TTC549 (cell line): ENCODE results near the gene AMOTL1.
"Not testable (repeated sequence)": the region's sequence is repeated elsewhere in the genome, so short reads cannot be mapped to it uniquely, and the experiment has no call there.

Experiments
- FAIRE-seq: peaks from 2 replicates; lab custom pipeline; 2012; peaks lifted over from hg19 to GRCh38; lab: Jason Lieb, UNC

AMOTL1 gene

DNA sequence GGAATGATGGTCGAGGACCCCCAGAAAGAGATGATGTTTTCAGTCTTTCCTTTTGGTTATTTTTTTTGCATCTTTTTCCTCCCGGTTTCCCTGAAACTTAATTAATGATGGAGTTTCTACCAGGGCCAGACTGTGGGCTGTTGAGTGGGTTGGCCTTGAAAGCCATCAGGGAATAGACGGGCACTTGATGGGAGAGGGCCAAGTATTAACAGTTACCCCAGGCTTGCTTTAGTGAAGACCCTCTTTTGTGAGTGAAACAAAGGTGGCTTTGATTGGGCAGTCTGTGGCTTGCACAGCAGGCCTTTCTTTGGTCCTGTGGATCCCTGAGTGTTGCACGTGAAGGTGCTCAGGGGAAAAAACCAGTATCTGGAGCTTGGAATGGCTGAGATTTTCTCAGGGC is 56.9 kb downstream of the AMOTL1 start:
- FAIRE-seq = no peak

DNA sequence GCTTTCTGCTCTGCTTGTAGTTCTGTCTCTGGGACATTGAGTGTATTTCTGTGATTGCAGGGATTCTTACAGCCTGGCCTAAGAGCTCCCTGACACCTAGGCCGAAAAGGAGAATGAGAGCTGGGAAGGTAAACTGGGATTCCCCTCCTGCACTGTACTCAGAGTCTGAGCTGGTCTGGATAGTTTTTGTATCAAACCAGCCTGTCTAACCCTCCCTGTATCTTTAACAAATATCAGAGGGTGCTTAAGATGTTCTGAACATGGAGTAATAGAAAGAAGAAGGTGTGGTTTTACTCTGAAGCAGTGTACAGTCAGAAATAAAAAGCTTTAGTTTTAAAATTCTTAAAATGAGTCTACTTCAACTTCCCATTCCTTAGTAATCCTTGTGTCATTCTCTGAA is 57.3 kb downstream of the AMOTL1 start:
- no peak for FAIRE-seq

DNA sequence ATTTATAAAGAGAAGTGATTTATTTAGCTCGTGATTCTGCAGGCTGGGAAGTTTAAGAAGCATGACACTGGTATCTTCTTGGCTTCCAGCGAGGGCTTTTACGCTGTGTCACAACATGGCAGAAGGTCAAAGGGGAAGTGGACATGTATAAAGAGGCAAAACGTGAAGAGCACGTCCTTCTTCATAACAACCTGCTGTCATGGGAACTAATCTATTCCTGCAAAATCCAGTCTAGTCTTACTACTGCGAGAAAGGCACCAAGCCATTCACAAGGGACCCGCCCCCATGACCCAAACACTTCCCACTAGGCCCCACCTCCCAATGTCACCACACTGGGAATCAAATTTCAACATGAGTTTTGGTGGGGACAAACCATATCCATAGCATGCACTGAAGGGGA is 58.3 kb downstream of the AMOTL1 start:
- FAIRE-seq = no peak

DNA sequence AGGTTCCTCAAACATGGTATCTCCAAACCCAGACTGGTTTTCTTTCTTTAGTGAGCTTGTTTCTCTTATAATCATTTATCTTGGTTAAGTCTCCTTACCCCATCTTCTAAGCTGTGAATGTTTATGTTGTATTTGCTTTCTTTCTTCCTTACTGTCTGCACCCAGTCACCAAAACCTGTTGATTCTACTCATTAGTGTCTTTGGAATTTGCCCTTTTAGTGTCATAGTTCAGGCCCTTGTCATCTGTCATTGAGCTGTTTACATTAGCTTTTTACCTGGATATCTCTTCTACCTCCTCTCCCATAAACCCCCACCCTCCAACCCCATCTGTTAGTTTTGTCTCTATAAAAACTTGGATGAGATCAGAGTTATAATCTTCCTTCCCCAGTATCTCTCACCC is 59.9 kb downstream of the AMOTL1 start:
- FAIRE-seq = no peak

DNA sequence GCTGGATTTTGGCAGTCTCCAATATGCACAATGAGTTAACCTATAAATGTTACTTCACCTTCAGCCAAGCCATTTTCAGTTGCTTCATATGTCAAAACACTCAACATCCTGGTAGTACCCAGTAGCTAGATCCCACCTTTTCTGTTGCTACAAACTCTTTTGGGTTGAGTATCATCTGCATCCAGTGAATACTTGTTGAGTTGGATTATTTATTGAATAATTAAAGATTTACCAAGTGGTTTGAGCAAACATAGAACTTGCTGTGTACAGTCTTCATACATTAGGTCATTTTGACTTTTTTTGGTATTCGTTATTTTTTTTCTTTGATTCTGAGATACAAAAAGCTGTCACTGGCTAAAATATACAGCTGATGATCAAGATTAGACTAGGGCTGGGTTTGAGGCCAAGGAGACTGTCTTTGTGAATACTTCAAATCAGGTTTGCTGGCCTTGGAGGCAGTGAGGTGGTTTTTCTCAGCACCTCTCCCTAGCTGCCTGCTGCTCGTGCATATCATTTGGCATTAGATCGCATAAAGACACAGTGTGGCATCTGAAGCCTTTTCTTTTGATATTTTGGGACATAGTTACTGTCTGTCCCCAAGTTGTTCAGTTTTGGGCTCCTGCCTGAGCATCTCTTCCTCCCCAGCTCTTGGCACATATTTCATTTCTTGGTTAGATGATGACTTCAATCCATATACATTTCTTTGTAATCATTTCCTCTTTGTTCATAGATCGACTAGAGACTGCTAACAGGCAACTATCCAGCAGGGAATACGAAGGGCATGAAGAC is 62.8 kb downstream of the AMOTL1 start:
- FAIRE-seq = no peak

DNA sequence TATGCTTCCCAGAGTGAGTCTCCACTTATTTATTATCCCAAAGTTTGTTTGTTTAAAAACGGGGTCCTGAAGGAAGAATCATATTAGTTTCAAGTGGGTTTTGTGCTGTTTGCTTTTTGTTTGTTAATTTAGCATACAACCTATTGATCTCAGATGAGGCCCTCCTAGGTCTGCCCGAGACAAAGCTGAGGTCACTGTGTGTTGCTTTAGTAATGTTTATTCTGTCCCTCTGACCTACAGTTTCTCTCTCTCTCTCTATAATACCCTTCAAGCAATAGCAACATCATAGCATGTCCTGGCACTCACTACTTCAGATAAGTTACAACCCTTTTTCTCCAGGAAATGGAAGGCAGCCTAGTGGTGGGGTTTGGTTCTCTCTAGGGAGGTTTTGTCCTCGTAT is 63.4 kb downstream of the AMOTL1 start:
- no peak for FAIRE-seq

DNA sequence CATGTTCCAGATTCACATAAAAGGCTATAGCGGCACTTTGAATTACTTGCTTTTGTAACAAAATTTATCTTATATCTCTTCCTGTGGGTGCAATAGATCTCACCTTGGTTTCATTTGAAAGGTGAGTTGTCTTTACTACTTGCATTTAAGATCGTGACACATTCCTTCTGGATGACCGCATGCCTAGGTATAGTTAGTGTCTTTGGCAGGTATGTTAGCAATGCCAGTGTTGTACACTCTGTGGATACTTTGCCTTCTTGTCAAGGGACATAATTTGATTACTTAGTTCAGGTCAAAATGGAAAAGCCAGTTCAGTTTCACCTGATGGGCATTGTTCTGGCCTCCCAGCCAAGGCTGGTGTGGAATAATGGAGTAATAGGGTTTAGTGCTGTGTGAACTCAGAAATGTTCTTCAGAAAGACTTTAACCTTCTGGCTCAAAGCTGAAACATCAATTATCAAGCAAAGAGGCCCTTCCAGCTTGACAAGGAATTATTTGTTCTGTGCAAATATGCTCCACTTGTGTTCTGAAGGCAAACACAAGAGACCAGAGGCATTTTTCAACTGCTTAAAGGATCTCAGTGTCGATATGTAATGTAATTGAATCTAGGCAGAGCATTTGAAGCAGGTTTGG is 64.6 kb downstream of the AMOTL1 start:
- FAIRE-seq = no peak

DNA sequence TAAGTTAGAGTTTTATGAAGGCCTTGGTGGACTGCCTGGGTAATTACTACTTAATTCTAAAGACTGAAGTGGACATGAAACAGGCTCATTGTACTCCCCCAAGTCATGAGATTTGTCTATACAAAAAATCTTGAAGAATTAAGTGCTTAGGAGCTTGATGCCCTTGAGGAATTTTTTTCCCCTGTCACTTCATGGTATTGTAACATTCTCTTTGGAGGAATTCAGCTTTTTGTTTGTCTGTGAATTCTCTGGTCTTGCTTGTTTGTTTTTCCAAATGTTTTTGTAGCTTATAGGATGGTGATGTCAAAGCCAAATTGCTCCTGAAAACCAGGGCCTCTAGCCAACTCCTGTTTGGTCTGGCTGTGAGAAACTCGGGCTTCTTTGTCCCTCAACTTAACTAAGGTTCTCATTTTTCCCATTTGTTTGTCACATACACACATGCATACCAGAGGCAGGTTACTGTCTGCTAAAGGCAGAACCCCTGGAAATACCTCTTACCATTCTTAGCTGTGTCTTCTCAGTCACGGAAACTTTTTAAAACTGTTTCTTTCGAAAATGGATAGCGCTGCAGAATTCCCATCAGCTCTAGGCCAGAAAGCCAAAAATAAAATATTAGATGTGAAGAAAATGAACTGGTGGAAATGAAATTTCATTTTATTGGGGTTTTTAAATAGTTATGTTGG is 66.9 kb downstream of the AMOTL1 start:
- FAIRE-seq = no peak

DNA sequence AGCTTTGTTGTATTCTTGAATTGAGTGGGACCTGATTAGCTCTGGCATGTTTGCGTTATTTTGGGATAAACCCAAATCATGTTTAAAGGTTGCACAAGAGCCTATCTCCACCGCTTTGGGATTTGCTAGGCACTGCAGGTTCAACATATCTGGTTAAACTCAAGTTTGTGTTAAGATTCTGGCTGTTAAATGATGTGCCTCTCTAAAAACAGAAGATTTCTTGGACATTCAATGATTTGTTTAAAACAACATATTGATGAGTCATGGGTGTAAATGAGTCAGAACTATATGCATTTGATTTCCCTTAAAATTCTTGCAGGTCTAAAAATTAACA is 67.4 kb downstream of the AMOTL1 start:
- no peak for FAIRE-seq

DNA sequence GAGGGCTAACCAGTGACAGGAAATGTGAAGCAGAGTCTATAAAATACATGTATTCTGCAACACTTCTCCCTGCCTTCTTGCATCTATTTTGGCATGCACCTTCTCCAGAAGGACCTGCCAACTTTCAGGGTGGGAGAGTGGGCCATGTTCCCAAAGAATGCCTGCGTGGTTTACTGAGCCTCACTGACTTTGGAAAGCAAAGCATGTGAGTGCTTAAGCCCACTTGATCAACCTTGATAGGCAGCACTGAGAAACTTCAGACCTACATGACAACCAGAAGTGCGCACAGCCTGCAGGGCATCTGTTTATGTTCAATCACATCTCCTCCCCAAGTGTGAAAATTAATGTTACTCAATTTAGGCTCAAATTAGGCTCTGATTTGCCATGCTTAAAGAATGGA is 69.2 kb downstream of the AMOTL1 start:
- no peak for FAIRE-seq

DNA sequence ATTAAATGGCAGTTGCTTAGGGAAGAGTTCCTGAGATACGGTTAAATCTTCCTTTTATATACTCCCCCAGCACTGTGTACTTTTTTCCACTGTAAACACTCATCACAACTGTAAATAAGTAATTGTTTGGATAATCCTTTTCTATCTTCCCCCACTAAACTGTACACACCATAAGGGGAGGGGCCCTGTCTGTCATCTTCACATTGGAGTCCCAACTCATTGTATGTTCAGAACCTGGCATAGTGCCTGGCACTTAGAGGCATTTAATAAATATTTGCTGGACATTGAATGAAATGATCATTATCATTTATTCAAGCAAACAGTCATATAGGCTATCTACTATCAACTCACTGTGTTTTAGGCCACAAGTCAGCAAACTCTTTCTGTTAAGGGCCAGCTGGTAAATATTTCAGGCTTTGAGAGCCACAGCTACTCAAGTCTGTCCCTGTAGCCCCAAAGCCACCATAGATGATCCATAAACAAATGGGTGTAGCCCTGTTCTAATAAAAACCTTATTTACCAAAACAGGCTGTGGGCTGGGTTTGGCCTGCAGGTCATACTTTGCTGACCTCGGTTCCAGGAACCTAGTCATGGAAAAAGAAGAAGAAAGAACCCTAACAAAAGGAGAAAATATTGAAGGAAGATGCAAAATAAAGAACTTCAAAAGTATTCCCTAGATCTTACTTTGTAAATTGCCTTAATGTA is 70.0 kb downstream of the AMOTL1 start:
- no peak for FAIRE-seq

DNA sequence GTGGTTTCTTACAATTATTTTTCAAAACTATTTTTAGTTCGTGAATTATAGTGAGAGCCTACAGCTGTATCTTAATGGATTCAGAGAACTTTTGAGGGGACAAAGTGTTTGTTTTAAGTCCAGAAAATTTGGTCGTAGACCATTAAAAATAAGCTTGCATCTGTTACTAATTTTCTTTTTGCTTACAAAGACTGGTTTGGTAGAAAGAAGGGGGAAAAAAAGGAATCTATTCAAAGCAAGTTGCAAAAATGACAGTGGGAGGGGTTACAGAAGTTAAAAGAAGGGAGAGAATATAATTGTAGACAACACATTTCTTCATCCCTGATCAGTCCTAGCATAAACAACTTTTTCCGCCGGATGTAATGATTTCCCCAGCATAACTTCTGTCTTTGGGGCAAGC is 72.1 kb downstream of the AMOTL1 start:
- FAIRE-seq = no peak

DNA sequence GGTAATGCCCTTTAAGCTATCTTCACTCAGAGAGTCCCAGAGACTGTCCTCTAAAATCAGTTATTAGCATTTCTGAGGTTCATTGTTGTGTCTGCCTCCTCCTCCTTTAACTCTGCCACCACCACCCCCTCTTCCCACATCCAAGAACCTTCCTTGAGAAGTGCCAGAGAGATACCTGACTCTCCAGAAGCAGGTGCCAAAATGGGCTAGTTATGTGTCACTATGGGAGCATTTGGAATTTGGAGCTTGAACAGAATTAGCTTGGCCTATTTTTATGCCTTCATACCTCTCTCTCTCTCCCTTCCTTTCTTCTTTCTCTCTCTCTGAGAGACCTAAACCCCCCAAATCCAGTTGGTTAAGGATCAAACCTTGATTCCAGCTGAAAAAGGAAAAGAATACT is 75.9 kb downstream of the AMOTL1 start:
- no peak for FAIRE-seq

DNA sequence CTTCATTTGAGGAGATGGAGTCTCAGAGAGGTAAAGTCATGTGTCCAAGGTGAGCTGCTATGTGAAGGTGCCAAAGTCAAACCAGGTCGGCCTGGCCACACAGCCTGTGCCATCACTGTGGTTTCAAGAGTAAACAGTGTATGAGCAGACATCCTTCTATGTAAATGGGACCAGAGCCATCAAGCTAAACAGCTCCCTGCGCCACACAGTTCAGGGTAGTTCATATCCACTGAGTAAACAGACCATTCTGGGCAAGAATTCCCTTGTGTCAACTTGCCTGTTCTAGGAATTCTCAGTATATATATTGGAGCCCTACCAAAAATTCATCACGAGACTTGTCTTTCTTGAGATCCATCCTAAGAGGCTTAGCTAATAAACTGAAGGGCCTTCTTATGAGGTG is 77.5 kb downstream of the AMOTL1 start:
- no peak for FAIRE-seq

DNA sequence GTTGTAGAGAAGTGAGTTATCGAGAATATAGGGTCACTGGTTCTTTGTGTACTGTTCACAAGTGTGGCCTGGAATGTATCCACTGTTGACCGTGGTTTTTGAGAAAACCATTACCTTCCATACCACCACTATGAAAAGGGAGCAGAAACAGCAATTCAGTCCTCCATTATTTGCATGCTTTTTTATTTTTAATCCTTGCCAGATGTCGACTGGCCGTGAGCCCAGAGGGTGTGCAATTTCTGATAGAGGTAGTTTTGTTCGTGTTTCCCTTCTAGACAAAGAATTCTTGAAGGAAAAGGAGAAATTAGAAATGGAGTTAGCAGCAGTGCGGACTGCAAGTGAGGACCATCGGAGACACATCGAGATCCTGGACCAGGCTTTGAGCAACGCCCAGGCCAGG is 81.7 kb downstream of the AMOTL1 start:
- FAIRE-seq = no peak

DNA sequence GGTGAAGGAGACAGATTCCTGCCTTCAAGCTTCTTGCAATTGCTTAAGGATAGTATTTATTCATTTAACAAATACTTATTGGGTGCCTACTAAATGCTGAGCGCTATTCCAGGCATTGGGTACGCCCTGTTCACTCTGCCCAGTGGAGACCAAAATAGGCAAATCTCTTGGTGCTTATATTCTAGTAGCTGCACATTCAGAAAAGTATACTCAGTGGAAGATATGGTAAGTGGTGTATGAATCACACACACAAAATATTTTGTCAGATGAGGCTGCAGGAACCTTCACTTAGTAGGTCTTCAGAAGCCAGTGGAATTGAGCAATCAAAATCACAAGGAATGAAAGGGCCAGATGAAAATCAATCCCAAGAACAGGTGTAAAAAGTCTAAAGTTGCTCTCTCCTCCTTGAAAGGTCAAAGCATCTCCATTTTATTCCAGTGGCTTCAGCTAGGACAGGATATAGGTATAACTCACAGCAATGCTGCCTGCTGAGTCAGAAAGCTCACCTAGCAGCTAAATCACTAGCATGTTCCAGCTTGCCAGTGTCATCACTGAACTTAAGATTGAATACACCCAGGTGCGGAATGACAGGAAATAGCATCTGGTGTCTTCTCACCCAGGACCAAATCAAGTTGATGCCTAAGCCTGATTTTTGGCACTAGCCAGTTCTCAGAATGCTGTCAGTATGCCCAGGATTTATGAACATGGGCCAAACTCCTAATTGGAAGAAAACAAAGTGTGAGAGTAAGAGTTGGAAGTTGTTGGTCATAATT is 83.9 kb downstream of the AMOTL1 start:
- FAIRE-seq = no peak

DNA sequence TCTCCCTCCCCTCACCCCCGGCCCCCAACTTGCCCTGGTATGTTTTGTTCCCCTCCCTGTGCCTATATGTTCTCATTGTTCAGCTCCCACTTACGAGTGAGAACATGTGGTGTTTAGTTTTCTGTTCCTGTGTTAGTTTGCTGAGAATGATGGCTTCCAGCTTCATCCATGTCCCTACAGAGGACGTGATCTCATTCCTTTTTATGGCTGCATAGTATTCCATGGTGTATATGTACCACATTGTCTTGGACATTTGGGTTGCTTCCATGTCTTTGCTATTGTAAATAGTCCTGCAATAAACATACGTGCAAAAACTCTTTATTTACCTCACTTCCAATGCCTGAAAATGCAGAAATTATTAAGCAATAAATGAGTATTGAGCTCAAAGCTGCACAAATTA is 85.1 kb downstream of the AMOTL1 start:
- not testable (repeated sequence) for FAIRE-seq

DNA sequence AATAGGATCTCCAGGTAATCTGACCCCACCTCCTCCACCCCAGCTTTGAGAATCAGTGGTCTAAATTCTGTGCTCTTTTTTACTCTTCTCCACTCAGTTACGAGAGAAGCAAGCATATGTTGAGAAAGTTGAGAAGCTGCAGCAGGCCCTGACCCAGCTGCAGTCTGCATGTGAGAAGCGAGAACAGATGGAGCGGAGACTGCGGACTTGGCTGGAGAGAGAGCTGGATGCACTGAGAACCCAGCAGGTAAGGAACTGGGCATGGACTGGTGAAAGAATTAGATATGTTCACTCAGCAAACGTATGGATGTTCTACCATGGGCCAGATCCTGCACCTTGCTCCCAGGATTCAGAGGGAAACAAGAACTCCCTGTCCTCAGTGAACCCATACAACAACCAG is 85.7 kb downstream of the AMOTL1 start:
- FAIRE-seq = no peak

DNA sequence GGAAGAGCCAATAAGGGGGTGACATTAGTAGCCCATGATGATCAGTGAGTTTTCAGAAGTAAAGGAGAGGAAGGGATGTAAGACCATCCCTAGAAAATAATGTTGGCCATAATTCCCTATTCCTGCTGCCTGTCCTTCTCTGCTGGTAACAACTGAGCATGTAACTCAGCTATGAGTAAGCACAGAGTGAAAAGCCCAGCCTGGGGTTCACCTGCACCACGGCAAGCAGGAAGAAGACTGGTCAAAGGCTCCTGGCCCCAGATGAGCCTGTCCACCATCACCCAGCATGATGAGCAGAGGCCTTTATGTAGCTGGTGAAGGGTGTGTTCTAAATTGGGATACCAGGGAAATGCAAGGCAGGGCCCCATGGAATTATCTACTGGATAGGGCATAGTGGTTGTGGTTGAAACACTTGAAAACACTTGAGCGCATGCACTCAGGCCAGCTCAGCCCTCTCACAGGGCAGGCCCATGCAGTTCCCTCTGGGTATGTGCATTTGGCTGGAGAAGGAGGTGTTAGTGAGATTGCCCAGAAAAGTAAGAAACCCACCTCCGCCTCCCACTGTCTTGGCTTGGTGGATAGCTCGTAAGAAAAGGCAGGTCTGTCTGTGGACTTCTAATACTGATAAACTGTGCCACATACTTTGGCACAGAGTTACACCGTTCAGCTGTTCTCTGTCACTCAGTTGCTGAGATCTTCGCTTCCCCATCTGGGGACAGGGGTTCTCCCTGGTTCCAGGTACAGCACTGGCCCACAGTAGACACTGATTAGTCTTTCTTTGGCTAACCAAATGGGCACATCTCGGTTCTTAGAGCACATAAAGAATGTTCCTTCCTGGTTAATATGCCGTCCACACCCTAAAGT is 86.8 kb downstream of the AMOTL1 start:
- no peak for FAIRE-seq

DNA sequence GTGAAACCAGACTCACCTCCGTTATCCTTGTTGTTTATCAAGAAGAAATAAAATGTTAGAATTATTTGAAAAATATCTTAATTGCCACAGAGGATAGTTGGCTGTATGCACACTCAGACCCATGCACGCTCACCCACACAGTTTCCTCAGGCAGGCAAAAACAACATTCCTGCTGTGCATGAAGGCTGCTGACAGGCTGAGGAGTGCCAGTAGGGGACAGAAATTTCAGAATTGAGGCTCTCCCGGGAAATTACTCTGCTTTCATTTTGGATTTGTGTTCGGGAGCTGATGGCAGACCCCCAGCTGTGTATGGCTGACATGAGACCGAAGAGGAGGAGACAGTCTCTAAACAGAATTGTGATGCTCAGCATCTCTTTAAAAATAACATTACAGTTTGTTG is 87.5 kb downstream of the AMOTL1 start:
- FAIRE-seq = no peak

DNA sequence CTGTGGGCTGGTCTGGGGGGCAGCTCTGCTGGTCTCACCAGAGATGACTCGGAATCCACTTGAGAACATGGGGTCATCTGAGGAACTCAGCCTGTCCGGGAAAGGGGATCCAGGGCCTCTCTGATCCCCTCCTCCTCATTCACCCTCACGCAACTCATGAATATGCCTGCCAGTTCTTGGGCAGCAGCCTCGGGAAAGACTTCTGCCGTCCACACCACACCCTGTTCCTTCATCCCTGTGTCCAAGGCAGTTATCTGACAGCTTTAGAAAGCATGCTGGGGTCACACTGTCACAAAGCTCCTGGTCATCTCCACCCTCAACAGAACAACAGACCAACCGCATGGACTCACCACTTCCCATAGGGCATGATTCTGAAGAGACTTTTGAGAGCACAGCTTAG is 88.3 kb downstream of the AMOTL1 start:
- FAIRE-seq = no peak
